GM21786 (cell line): ENCODE results near the gene SYT9.
"Not testable (repeated sequence)": the region's sequence is repeated elsewhere in the genome, so short reads cannot be mapped to it uniquely, and the experiment has no call there.

ENCODE experiments used
- ATAC-seq: cut with Tn5 transposase; IDR thresholded peaks from one replicate; pipeline ENCODE4 v1.9.1; 2021; ENCODE audit not compliant: unreplicated experiment

The SYT9 gene

DNA sequence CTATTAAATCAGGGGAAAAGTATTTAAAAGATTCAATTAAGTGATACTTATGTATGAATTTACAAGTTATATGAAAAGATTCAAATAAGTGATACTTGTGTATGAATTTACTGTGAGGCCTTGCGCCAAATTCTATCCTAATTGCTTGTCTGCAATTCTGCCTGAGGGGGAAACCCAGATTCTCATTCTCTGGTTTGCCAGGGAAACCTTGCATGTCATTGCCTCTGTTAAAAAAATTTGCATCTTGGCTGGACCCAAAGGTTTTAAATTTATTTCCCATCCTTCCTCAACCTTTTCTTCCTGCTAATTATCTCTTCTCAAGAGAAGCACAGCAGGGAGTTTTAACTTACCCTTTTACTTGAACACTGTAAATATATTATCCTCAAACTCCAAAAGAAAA, 247.4 kb downstream of the SYT9 start:
- no peak for ATAC-seq

DNA sequence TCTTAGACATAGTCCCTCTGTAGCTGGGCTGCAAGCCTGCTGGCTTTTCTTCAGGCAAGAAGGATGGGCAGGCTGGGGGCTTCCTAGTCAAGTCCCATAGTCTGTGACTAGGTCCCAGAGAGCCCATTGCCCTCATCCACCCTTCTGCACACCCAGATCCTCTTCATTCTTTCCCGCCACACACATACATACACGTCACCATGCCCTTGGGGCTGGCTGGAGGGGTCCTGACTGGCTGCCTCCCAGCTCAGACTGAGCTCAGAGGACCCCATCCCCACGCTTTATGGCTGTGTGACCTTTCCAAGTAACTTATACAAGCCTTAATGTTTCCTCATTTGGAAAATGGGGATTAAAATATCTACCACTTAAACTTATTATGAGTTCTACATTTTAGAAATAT, 248.5 kb downstream of the SYT9 start:
- ATAC-seq: no peak

DNA sequence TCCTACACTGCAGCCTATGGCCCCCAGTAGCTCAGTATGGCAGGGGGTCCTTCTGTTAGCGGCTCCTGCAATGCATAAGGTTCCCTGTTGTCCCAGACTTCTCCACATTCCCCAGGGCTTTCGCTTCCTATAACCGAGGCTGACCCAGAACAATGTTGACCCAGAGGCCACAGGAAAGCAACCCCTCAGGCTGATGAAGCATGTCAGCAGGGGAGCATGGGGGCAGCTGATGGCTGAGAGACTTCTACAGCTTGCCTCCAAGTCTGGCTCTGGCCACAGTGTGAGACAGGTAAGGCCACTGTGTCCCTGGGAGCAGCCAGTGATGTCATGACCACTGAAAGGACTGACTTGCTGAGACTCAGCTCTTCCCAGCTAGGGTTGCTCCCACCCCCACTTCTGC, 249.5 kb downstream of the SYT9 start:
- no peak for ATAC-seq

DNA sequence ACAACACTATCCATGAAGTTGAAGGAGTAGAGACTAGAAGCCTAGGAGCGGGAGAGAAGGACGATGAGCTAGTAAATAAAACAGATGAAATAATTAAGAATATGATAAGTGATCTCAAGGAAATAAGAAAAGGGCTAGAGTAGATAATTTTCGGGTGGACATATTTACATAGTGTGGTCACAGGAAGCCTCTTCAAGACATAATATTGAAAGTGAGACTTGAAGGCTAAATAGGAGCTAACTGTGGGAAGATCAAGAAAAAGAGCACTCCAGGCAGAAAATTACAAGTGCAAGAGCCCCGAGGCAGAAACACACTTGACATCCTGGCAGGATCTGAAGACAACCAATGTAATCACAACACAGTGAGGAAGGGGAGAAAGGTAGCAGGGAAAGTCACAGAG, 250.2 kb downstream of the SYT9 start:
- peak; percentile 52 for ATAC-seq

DNA sequence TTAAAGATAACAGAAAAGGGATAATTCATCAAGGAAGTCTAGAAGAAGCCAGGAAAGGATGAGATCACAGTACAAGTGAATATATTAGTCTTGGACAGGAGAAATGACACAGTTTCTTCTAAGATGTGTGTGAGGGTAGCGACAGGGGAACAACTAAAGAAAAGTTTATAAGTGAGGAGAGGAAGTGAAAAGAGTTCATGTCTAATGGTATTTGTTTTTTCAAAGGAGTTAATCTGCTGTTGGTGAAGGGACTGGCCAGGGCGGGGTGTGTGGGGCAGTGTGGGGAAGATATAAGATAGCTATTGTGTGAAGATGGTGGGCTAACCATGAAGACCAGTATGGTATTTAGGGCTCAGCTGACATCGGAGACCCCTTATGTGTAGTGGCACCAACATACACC, 254.5 kb downstream of the SYT9 start:
- no peak for ATAC-seq

DNA sequence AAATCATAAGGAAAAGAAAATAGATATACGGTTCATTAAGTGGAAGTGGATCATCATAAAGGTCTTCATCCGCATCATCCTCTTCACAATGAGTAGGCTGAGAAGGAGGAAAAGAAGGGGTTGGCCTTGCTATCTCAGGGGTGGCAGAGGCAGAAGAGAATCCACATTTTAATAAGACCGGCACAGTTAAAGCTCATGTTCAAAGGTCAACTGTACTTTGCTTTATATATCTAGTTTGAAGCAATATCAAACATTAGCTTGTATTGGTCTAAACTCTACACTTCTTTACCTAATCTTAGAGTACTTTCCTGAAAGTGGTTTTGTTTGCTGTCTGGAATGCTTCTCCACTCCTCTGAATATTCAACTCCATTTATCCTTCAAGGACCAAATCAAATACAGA, 256.4 kb downstream of the SYT9 start:
- no peak for ATAC-seq

DNA sequence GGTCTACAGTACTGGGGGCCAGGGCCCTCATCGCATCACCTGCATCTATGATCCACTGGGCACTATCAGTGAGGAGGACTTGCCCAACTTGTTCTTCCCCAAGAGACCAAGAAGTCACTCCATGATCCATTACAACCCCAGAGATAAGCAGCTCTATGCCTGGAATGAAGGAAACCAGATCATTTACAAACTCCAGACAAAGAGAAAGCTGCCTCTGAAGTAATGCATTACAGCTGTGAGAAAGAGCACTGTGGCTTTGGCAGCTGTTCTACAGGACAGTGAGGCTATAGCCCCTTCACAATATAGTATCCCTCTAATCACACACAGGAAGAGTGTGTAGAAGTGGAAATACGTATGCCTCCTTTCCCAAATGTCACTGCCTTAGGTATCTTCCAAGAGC, 258.3 kb downstream of the SYT9 start:
- ATAC-seq: no peak

DNA sequence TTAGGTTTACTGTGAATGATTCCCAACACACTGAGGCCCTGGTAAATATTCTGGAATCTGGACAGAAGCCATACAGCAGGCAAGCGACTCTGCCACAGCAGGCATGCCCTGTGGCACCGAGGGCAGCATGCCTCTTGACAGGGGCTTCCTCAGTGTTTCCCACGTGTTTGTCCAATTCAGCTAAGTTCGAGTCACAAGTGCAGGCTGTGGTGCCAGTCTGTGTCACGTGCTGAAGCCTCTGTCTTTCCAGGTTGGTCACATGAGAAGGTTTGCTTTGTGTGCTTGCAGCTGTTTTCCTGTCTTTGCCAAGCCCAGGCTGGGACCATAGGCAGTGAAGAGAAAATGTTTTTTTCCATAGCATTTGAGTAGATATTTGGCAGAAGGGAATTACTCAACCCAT, 259.7 kb downstream of the SYT9 start:
- ATAC-seq: no peak

DNA sequence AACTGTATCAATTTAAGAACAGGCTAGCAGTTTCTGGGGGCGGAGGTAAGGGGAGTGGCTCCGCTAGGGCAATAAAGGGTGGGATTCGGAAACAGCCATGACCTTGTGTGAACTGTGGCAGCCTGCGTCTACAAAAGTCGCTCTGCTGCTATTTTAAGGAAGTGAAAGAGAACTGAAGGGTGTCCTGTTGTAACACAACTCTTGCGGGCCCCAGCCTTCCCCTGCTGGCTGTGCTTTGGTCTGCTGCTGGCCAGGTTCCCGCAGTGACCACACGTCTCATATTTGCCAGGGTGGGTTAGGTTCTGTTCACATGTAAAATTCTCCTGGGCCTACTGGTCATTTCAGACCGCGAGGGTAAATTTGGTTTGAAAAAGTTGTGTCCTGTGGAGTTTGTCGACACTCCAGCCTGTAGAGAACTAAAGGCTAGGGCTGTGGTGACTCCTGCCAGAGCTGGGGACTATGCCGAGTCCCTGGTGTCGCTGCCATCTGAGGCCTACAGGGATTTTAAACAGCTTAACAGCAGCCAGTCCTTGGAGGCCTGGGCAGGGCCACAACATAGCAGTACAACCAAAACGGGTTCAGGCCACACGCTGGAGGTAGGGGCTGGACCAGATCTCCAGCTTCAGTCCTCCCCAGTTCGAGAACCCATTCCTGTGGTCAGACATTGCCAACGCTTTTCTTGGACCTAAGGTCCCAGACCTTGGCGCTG, 261.0 kb downstream of the SYT9 start:
- ATAC-seq: peak; percentile 73

DNA sequence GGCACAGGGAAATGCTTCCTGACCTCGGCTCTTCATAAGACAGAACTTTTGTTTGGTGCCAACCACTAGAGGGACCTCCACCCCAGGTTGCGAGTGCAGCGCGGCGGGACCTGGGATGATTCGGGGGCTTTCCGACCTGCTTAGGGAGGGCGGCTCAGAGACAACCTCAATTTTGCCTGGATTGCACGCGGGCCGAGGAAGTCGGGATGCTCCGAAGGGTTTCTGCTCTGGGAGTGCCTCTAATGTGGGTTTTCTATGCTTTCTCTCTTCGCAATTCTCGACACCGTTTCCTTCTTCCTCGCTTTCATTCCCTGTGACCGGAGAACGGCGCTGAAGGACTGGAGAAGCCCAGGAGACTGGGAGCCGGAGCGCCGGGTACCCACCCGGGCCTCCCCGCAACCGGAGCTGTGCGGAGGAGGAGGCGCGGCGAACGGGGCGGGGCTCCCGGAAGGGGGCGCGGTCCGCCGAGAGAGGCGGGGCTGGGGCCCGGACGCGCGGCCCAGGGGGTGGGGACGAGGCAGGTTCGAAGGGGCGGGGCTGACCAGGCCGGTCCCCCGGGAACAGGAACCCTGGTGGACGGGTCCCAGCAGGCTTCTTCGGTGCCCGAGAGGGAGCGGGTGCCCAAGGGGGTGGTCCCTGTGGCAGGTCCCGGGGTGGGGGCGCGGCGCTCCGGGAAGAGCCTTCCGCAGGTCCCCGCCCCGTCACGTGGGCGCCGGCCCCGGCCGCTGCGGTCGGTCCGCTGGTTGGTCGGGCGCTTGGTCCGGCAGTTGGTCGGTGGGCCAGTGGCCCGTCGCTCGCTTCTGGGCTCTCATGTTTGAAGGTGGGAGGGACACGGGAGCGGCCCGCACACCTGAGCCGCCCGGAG, 261.8 kb downstream of the SYT9 start, which contains the start of gene PPFIBP2:
Gene PPFIBP2, plus strand, starts transcription at position 766 of the 865 bp plus-strand sequence. CDS start 35,477 bp downstream, outside the sequence.
- ATAC-seq: peak; percentile 57

DNA sequence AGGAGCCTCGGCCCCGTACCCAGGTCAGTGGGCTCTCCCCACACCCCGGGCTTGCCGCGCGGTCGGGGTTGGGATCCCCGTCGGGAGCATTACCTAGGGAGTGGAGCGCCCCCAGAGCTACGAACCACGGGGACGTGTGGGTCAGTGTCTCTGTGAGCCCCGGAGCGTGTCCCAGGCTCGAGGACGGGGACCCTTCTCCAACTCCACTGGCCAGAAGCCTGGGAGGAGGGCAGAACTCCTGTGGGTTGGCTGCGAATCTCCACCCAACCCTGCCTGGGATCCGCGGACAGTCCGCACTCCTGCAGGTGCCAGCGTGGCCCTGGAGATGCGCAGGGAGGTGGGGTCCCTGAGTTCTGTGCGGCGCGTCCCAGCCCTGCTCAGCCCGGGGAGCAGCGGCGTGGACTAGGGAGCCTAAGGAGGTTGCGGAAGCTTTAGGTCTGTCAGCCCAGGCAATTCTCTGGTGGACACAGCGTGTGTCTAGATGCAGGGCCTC, 262.4 kb downstream of the SYT9 start:
- peak; percentile 0 for ATAC-seq

DNA sequence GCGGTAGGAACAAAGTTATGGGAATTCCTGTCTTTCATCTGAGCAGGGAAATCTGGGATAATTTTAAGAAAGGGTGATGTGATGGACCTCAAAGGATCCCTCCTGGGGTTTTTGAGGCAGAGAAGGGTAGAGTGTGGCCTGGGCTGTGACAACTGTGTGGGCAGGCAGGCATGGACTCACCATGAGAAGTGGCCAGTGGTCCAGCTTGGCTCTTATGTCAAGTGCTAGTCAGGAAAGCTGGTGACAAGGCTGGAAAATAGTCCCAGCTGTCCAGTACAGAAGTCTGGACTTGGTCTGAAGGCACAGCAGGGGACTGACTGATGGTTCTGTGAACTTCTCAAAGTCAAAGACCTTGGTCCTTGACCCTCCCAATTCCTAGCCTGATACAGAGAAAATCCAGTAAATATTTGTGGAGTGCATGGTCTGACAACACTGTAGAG, 263.8 kb downstream of the SYT9 start:
- ATAC-seq: no peak

DNA sequence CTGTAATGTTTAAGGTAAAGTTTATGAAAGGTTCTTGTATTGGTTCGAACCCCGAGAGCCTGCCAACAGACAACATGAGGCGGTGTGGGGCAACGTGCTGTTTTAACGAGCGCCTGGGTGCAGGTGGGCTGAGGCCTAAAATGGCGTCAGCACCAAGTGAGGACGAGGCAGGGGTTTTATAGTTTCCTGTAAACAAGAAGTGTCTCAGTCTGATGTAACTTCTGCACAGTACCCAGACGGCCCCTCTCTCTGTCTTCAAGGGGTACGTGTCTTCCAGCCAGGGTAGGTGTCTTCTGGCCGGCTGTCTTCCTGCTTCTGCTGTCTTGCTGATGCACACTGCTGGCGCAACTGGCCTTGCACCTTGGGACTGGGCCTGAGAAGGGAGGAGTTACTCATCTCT, 264.8 kb downstream of the SYT9 start:
- ATAC-seq: no peak

DNA sequence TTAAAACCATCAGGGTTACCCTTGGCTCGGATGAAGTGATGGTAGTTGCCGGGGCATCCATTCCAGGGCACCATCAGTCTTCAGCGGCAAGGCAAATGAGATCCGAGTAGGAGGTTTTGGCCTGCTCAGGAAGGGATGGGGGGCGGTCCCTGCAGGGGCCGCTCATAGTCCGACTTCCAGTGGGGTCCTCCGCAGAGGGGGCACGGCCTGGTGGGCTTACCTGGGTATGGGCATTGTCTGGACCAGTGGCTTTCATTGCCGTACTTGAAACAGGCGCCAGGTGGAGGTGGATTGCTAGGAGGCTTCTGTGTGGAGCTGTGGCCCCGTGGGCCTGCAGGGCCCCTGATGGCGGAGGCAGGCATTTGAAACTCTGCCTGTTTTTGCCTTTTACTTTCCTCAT, 266.0 kb downstream of the SYT9 start:
- ATAC-seq: not testable (repeated sequence)
